Measurements from ENCODE around the gene PRKCZ. TPM values are rescaled to one million over a fixed set of nuclear protein-coding genes. Genes with fewer than 3 reads are reported as not detected.
A peak's percentile ranks its signal among the peaks of the same experiment; 100 is the strongest.

Gene PRKCZ
- total and polyA plus RNA-seq, 4 donors: 4.8 to 9.9 (median 8.4) TPM

GRCh38 chr1:2134266-2134620 lies 84.0 kb downstream of the PRKCZ start:
- no peak overlapping the region for H3K9ac ChIP-seq (ENCODE audit: low read depth in 1 of 2, low read length in 2 of 2)
- WGBS: 96% methylated on average over 9 of the region's 9 CpGs
- no peak overlapping the region for H3K27ac ChIP-seq (ENCODE audit: low read depth in 1 of 2, low read length in 2 of 2)
- H3K27me3 ChIP-seq (ENCODE audit: control insufficient read depth in 4 of 4, insufficient read depth in 4 of 4, low read length in 3 of 4): no peaks in the 10 kb centered on the region
- H3K4me3 ChIP-seq (ENCODE audit: low read depth in 1 of 3, low read length in 3 of 3): no peak overlapping the region
- no peak for TF ChIP-seq HNF4A (conservative IDR thresholded peaks at IDR 0.05)
- no peak for TF ChIP-seq MAX (IDR thresholded peaks at IDR 0.05)
- H3K9me3 ChIP-seq (ENCODE audit: control insufficient read depth in 4 of 4, low read length in 3 of 4): no peaks in the 10 kb centered on the region
- peaks cover 0 to 9% (median 3%) of the 10 kb centered on the region in 4 donors for H3K4me1 ChIP-seq (ENCODE audit: control insufficient read depth in 4 of 4, insufficient read depth in 4 of 4, low read length in 3 of 4)
- H3K36me3 ChIP-seq (ENCODE audit: control insufficient read depth in 4 of 4, insufficient read depth in 3 of 4, low read depth in 1 of 4, low read length in 3 of 4): peaks cover 0 to 18% (median 0%) of the 10 kb centered on the region in 4 donors
- no peak for DNase-seq (ENCODE audit: low spot score)

GRCh38 chr1:2134621-2135307 lies 84.6 kb downstream of the PRKCZ start:
- Histone ChIP-seq H3K36me3 (ENCODE audit: control insufficient read depth in 4 of 4, insufficient read depth in 3 of 4, low read depth in 1 of 4, low read length in 3 of 4) (peaks cover 0 to 18% (median 0%) of the 10 kb centered on the region in 4 donors), H3K27me3 (ENCODE audit: control insufficient read depth in 4 of 4, insufficient read depth in 4 of 4, low read length in 3 of 4) (no peaks in the 10 kb centered on the region), H3K9ac (ENCODE audit: low read depth in 1 of 2, low read length in 2 of 2) (no peak overlapping the region), H3K9me3 (ENCODE audit: control insufficient read depth in 4 of 4, low read length in 3 of 4) (no peaks in the 10 kb centered on the region), H3K4me1 (ENCODE audit: control insufficient read depth in 4 of 4, insufficient read depth in 4 of 4, low read length in 3 of 4) (peaks cover 0 to 9% (median 3%) of the 10 kb centered on the region in 4 donors), H3K27ac (ENCODE audit: low read depth in 1 of 2, low read length in 2 of 2) (peak overlapping the region; percentile 25 to 31), H3K4me3 (ENCODE audit: low read depth in 1 of 3, low read length in 3 of 3) (no peak overlapping the region)
- TF ChIP-seq HNF4A (conservative IDR thresholded peaks at IDR 0.05) (peak in 1 of 2 donors; percentile 31), HNF4G (IDR thresholded peaks at IDR 0.05) (no peak)
- WGBS: 90% methylated on average over 40 of the region's 40 CpGs
- peak; percentile 51 for DNase-seq (ENCODE audit: low spot score)

- Histone ChIP-seq H3K9ac (ENCODE audit: low read depth in 1 of 2, low read length in 2 of 2) (no peak overlapping the region), H3K9me3 (ENCODE audit: control insufficient read depth in 4 of 4, low read length in 3 of 4) (no peaks in the 10 kb centered on the region), H3K27me3 (ENCODE audit: control insufficient read depth in 4 of 4, insufficient read depth in 4 of 4, low read length in 3 of 4) (no peaks in the 10 kb centered on the region), H3K36me3 (ENCODE audit: control insufficient read depth in 4 of 4, insufficient read depth in 3 of 4, low read depth in 1 of 4, low read length in 3 of 4) (peaks cover 0 to 18% (median 0%) of the 10 kb centered on the region in 4 donors), H3K4me1 (ENCODE audit: control insufficient read depth in 4 of 4, insufficient read depth in 4 of 4, low read length in 3 of 4) (peaks cover 0 to 9% (median 3%) of the 10 kb centered on the region in 4 donors), H3K27ac (ENCODE audit: low read depth in 1 of 2, low read length in 2 of 2) (peak overlapping the region in 1 of 2 donors; percentile 42), H3K4me3 (ENCODE audit: low read depth in 1 of 3, low read length in 3 of 3) (no peak overlapping the region)
- no peak for DNase-seq (ENCODE audit: low spot score)
- TF ChIP-seq SP1 (IDR thresholded peaks at IDR 0.05): peak; percentile 28
- peak in 1 of 2 donors; percentile 17 for TF ChIP-seq RXRA (IDR thresholded peaks at IDR 0.05)
- no peak for TF ChIP-seq RAD21 (IDR thresholded peaks at IDR 0.05)
- 83% methylated on average over 13 of the region's 13 CpGs for WGBS
Measured at GRCh38 chr1:2135441-2135841, 85.2 kb downstream of the PRKCZ start.

GRCh38 chr1:2135941-2136340 lies 85.7 kb downstream of the PRKCZ start:
- Histone ChIP-seq H3K4me3 (ENCODE audit: low read depth in 1 of 3, low read length in 3 of 3) (no peak overlapping the region), H3K27ac (ENCODE audit: low read depth in 1 of 2, low read length in 2 of 2) (peak overlapping the region in 1 of 2 donors; percentile 42), H3K4me1 (ENCODE audit: control insufficient read depth in 4 of 4, insufficient read depth in 4 of 4, low read length in 3 of 4) (peaks cover 0 to 9% (median 3%) of the 10 kb centered on the region in 4 donors), H3K27me3 (ENCODE audit: control insufficient read depth in 4 of 4, insufficient read depth in 4 of 4, low read length in 3 of 4) (no peaks in the 10 kb centered on the region), H3K9me3 (ENCODE audit: control insufficient read depth in 4 of 4, low read length in 3 of 4) (no peaks in the 10 kb centered on the region), H3K9ac (ENCODE audit: low read depth in 1 of 2, low read length in 2 of 2) (no peak overlapping the region), H3K36me3 (ENCODE audit: control insufficient read depth in 4 of 4, insufficient read depth in 3 of 4, low read depth in 1 of 4, low read length in 3 of 4) (peaks cover 0 to 18% (median 0%) of the 10 kb centered on the region in 4 donors)
- TF ChIP-seq HNF4G (IDR thresholded peaks at IDR 0.05) (no peak), EGR1 (IDR thresholded peaks at IDR 0.05; ENCODE audit: low read depth in 2 of 2) (no peak), TAF1 (conservative IDR thresholded peaks at IDR 0.05) (no peak), RXRA (IDR thresholded peaks at IDR 0.05) (no peak), SP1 (IDR thresholded peaks at IDR 0.05) (no peak)
- DNase-seq (ENCODE audit: low spot score): no peak
- WGBS: 94% methylated on average over 10 of the region's 10 CpGs
